HCT116 (cell line): ENCODE measurements around the gene PDF.

Experiments used
- FOSL1 ChIP-seq: IDR thresholded peaks from 2 replicates; pipeline ENCODE4 v1.6.1; 2012; ENCODE audit warnings: low read depth
- POLR2A ChIP-seq: IDR thresholded peaks from 2 replicates; pipeline ENCODE4 v1.7.0; 2011; ENCODE audit warnings: borderline replicate concordance; ENCODE audit not compliant: insufficient read depth, insufficient read length; ENCODE audit errors: extremely low read depth
- RAD21 ChIP-seq: IDR thresholded peaks from 2 replicates; pipeline ENCODE4 v1.6.1; 2012; ENCODE audit warnings: low read depth, mild to moderate bottlenecking

DNA sequence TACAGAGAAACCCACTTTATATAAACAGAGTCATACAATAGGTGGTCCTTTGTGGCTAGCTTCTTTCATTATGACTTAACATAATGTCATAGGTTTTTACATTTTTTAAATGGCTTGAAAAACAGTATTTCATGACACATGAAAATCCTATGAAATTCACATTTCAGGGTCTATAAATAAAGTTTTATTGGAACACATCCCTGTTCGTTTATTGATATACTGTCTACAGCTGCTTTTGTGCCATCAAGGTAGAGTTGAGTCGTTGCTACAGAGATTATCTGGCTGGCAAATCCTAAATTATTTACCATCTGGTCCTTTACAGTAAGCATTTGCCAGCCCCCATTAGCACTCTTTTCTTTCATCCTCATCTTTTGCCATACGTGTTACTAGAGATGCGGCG, 16.9 kb downstream of the PDF start:
- TF ChIP-seq RAD21: no peak
- TF ChIP-seq POLR2A: no peak
- TF ChIP-seq FOSL1: no peak
